A673 (cell line): ENCODE data around the gene WDPCP.

Experiments
- EZH2 ChIP-seq: fragments of 200-600 bp; sonication (generic); IDR thresholded peaks from 2 replicates; pipeline ENCODE4 v1.6.1; 2017; ENCODE audit warnings: borderline replicate concordance, low read depth, mild to moderate bottlenecking, mixed read lengths, antibody characterized with exemption, low read length; ENCODE audit not compliant: poor library complexity, severe bottlenecking
- TF ChIP-seq, protein P1 (sequence below): fragments of 300-800, 200-600 bp; sonication (generic); conservative IDR thresholded peaks from 2 replicates; pipeline ENCODE4 v1.5.1; 2017; ENCODE audit warnings: low read depth, mild to moderate bottlenecking, antibody characterized with exemption, low read length, moderate library complexity, mixed read lengths

GRCh38 chr2:63242747-63243146, 345.5 kb downstream of the WDPCP start:
- TF ChIP-seq, protein P1, sequence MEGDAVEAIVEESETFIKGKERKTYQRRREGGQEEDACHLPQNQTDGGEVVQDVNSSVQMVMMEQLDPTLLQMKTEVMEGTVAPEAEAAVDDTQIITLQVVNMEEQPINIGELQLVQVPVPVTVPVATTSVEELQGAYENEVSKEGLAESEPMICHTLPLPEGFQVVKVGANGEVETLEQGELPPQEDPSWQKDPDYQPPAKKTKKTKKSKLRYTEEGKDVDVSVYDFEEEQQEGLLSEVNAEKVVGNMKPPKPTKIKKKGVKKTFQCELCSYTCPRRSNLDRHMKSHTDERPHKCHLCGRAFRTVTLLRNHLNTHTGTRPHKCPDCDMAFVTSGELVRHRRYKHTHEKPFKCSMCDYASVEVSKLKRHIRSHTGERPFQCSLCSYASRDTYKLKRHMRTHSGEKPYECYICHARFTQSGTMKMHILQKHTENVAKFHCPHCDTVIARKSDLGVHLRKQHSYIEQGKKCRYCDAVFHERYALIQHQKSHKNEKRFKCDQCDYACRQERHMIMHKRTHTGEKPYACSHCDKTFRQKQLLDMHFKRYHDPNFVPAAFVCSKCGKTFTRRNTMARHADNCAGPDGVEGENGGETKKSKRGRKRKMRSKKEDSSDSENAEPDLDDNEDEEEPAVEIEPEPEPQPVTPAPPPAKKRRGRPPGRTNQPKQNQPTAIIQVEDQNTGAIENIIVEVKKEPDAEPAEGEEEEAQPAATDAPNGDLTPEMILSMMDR, result no peak
- no peak for TF ChIP-seq EZH2
